Thyroid gland (tissue), 4 donors: Measurements from ENCODE around the gene MYZAP. TPM values are rescaled to one million over a fixed set of nuclear protein-coding genes. Genes with fewer than 3 reads are reported as not detected.

Experiments
- DNase-seq, 2 donors: peaks; one replicate each; pipeline ENCODE4 v3.0.0-alpha.2; 2019
- H3K27ac ChIP-seq, 3 donors: fragments of 200-600 bp; sonication (generic); 1 replicate in 2 of 3; 2 replicates in 1 of 3; pipeline ENCODE4 v1.5.1; 2016 to 2019; ENCODE audit warnings: mild to moderate bottlenecking in 1 of 3, moderate library complexity in 1 of 3
- H3K27me3 ChIP-seq: fragments of 200-600 bp; sonication (generic); one replicate; pipeline ENCODE4 v1.5.1; 2019
- H3K36me3 ChIP-seq, 2 donors: fragments of 200-600 bp; sonication (generic); one replicate each; pipeline ENCODE4 v1.5.1; 2016 to 2019
- H3K4me1 ChIP-seq, 2 donors: fragments of 200-600 bp; sonication (generic); one replicate each; pipeline ENCODE4 v1.5.1; 2017 to 2019
- H3K4me3 ChIP-seq, 3 donors: fragments of 200-600 bp; sonication (generic); replicated peaks in 1 of 3; 1 replicate in 2 of 3; 2 replicates in 1 of 3; pipeline ENCODE4 v1.5.1; 2016; ENCODE audit warnings: mild to moderate bottlenecking in 1 of 3
- H3K9me3 ChIP-seq: fragments of 200-600 bp; sonication (generic); one replicate; pipeline ENCODE4 v1.5.1; 2017
- POLR2A ChIP-seq, 2 donors: fragments of 450-650 bp; IDR thresholded peaks; one replicate each; pipeline ENCODE4 v1.6.1; 2017; ENCODE audit warnings: antibody characterized with exemption in 2 of 2, mild to moderate bottlenecking in 2 of 2, moderate library complexity in 1 of 2
- WGBS, 2 donors: methylation state at CpG; one replicate each; pipeline ENCODE4 v1.1.5; 2017; 5-methylcytosine and 5-hydroxymethylcytosine counted together
- intact Hi-C: fragments of 100-400 bp; cut with DNase I; formaldehyde crosslinking; loops from one replicate; pipeline ENCODE4 v1.15.1; 2023
- total RNA-seq, 4 donors: library from RNA; depleted of rRNA; stranded (reverse); fragments of >200 nt; gene quantifications; one replicate each; pipeline ENCODE4 v1.2.3, GENCODE V29; 2016
- TF ChIP-seq, protein P1 (sequence below), 6 experiments: fragments of 200-600 bp in 3 of 6; fragments of 450-650 bp in 3 of 6; sonication (generic) in 3 of 6; IDR thresholded peaks; one replicate each; pipeline ENCODE4 v1.5.1; 2016 to 2019; ENCODE audit warnings: antibody characterized with exemption in 6 of 6, mild to moderate bottlenecking in 2 of 6, inconsistent platforms in 1 of 6, moderate library complexity in 1 of 6

The MYZAP gene
- total RNA-seq, 4 donors from 2014 or later = 3.2 to 20.7 (median 6.4) TPM

DNA sequence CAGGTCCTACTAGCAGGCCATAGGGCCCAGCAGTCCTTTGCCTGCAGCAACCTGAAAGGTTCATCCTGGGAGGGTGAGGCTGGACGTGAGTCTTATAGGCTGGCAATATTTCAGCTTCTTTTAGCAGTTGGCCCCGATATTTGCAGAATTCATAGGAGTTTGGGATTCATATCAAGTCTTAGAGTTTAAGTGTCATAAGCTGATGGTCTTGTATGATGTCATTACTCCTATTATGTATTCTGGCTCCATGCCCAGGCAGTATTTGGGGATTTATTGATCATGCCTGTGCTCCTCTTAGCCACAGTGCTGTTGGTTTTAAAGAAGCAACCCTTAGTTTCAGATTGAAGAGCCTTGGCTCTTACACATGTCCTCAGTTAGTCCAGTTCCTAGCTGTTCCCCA, 73.5 kb downstream of the MYZAP start:
- DNase-seq = no peak
- WGBS, 2 donors = 94 to 97% methylated on average over 2 of the region's 2 CpGs
- intact Hi-C loops = no loop called here
- no peak overlapping the region for H3K27ac ChIP-seq
- no peaks in the 10 kb centered on the region for H3K27me3 ChIP-seq
- no peaks in the 10 kb centered on the region for H3K9me3 ChIP-seq
- no peaks in the 10 kb centered on the region for H3K36me3 ChIP-seq
- TF ChIP-seq, protein P1, sequence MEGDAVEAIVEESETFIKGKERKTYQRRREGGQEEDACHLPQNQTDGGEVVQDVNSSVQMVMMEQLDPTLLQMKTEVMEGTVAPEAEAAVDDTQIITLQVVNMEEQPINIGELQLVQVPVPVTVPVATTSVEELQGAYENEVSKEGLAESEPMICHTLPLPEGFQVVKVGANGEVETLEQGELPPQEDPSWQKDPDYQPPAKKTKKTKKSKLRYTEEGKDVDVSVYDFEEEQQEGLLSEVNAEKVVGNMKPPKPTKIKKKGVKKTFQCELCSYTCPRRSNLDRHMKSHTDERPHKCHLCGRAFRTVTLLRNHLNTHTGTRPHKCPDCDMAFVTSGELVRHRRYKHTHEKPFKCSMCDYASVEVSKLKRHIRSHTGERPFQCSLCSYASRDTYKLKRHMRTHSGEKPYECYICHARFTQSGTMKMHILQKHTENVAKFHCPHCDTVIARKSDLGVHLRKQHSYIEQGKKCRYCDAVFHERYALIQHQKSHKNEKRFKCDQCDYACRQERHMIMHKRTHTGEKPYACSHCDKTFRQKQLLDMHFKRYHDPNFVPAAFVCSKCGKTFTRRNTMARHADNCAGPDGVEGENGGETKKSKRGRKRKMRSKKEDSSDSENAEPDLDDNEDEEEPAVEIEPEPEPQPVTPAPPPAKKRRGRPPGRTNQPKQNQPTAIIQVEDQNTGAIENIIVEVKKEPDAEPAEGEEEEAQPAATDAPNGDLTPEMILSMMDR (IDR thresholded peaks at IDR 0.05) = no peak
- no peak for TF ChIP-seq POLR2A (IDR thresholded peaks at IDR 0.05)
- H3K4me1 ChIP-seq = peaks cover 0 to 2% of the 10 kb centered on the region in 2 donors
- no peak overlapping the region for H3K4me3 ChIP-seq

DNA sequence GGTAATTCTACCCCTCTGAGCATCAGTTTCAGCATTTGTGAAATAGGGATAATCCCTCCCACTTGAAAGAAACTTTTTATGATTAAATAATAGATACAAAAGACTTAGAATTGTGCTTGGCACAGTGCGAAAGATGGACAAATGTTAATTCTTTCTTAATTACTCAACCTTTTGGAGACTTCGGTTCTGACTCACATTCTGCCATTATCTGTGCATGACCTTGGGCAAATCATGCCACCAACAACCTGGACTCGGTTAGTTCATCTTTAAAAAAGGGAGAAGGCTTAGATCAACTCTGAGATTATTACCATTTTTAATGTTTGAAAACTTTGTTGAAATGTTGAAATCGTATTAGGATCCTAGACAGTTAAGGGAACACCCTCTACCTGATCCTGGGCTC, 74.2 kb downstream of the MYZAP start:
- no peak overlapping the region for H3K27ac ChIP-seq
- no peaks in the 10 kb centered on the region for H3K36me3 ChIP-seq
- no peak overlapping the region for H3K4me3 ChIP-seq
- intact Hi-C loops = no loop called here
- peaks cover 0 to 2% of the 10 kb centered on the region in 2 donors for H3K4me1 ChIP-seq
- TF ChIP-seq POLR2A (IDR thresholded peaks at IDR 0.05) = no peak
- TF ChIP-seq, protein P1 (IDR thresholded peaks at IDR 0.05) = no peak
- WGBS, 2 donors = 86 to 95% methylated on average over 4 of the region's 4 CpGs
- no peak for DNase-seq
- no peaks in the 10 kb centered on the region for H3K9me3 ChIP-seq
- no peaks in the 10 kb centered on the region for H3K27me3 ChIP-seq

DNA sequence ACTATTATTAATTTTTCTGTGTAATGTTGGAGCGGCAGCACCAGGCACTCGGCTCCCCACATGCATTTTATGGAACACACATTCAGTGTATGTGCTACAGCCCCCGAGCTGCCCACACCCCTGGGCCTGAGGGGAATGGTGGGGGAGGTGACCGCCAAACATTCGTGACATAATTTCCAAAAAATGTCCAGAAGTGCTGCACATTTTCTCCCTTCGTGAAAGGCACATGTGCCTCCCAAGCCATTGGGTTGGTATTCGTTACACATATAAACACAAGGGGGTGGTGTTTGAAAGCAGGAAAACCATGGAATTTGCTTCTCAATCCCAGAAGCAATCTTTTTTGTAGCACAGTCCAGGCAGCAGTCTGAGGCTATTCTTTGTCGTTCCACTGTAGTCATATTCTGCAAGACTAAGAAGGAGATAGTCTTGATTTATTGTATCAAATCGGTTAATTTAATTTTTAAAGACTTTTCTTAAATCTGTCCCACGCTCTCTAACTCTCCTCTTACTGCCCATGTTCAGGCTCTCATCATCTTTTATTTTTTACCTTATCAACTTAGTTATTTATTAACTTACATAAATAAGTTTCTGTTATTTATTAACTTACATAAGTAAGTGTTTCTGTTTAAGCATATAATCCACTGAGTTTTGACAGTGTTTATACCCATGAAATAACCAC, 75.6 kb downstream of the MYZAP start:
- no peaks in the 10 kb centered on the region for H3K36me3 ChIP-seq
- no peak overlapping the region for H3K27ac ChIP-seq
- intact Hi-C loops = no loop called here
- H3K4me3 ChIP-seq = no peak overlapping the region
- DNase-seq = no peak
- no peak for TF ChIP-seq POLR2A (IDR thresholded peaks at IDR 0.05)
- TF ChIP-seq, protein P1 (IDR thresholded peaks at IDR 0.05) = peak in 4 of 6 experiments; percentile 28 to 40 (median 34)
- H3K9me3 ChIP-seq = no peaks in the 10 kb centered on the region
- H3K27me3 ChIP-seq = no peaks in the 10 kb centered on the region
- peaks cover 0 to 2% of the 10 kb centered on the region in 2 donors for H3K4me1 ChIP-seq
- 50 to 55% methylated on average over 10 of the region's 10 CpGs for WGBS, 2 donors

DNA sequence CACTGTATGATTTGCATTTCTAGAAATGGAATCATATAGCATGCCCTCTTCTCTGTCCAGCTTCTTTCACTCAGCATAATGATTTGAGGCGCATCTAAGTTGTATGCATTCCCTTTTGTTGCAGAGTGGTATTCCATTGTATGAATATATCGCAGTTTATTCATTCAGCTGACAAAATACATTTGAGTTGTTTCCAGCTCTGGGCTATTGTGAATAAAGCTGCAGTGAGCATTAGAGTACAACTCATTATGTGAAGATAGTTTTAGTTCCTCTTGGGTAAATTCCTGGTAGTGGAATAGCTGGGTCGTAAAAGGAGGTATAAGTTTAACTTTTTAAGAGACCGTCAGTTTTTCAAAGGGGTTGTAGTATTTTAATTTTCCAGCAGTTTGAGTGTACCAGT, 76.3 kb downstream of the MYZAP start:
- intact Hi-C loops = no loop called here
- Histone ChIP-seq H3K27ac (no peak overlapping the region), H3K4me3 (no peak overlapping the region), H3K4me1 (peaks cover 0 to 1% of the 10 kb centered on the region in 2 donors), H3K27me3 (no peaks in the 10 kb centered on the region), H3K36me3 (no peaks in the 10 kb centered on the region), H3K9me3 (no peaks in the 10 kb centered on the region)
- TF ChIP-seq POLR2A (IDR thresholded peaks at IDR 0.05) = no peak
- TF ChIP-seq, protein P1 (IDR thresholded peaks at IDR 0.05) = no peak
- WGBS, 2 donors = 86 to 91% methylated on average over 4 of the region's 4 CpGs
- DNase-seq = no peak

DNA sequence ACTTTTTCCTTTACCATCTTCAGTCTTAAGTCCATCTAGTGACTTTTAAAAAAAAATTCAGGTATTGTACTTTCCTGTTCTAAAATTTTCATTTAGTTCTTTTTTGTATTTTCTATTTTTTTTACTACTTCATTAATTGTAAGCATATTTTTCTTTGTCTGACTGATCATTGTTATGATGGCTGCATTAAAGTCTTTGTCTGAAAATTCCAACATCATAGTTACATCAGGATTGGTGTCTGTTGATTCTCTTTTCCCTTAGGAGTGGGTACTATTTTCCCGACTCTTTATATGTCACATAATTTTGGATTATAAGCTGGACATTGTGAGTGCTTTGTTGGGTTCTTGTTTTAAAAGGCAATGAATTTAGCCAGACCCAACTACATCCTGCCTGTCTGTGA, 79.9 kb downstream of the MYZAP start:
- no peaks in the 10 kb centered on the region for H3K36me3 ChIP-seq
- TF ChIP-seq, protein P1 (IDR thresholded peaks at IDR 0.05) = no peak
- TF ChIP-seq POLR2A (IDR thresholded peaks at IDR 0.05) = no peak
- intact Hi-C loops = no loop called here
- H3K27me3 ChIP-seq = no peaks in the 10 kb centered on the region
- peaks cover 12 to 16% of the 10 kb centered on the region in 2 donors for H3K4me1 ChIP-seq
- no peak overlapping the region for H3K27ac ChIP-seq
- no peak for DNase-seq
- whole genome bisulfite sequencing, 2 donors = 0 to 3% methylated on average over 1 of the region's 1 CpG
- H3K4me3 ChIP-seq = no peak overlapping the region
- H3K9me3 ChIP-seq = no peaks in the 10 kb centered on the region
